Measurements from ENCODE around the gene CLPSL1. TPM values are rescaled to one million over a fixed set of nuclear protein-coding genes. Genes with fewer than 3 reads are reported as not detected.

CLPSL1 gene
- polyA plus RNA-seq, 1 donor = not detected

GRCh38 chr6:35796236-35796635, 15.4 kb downstream of the CLPSL1 start:
- no peak overlapping the region for H3K4me3 ChIP-seq (ENCODE audit: low read length)

GRCh38 chr6:35797837-35798526, 17.2 kb downstream of the CLPSL1 start:
- no peaks in the 10 kb centered on the region for H3K27me3 ChIP-seq (ENCODE audit: control insufficient read depth, insufficient read depth, low read length)
- H3K9me3 ChIP-seq (ENCODE audit: control insufficient read depth, low read depth, low read length) = no peaks in the 10 kb centered on the region
- no peaks in the 10 kb centered on the region for H3K36me3 ChIP-seq (ENCODE audit: control insufficient read depth, insufficient read depth, low read length)
- no peak overlapping the region for H3K27ac ChIP-seq (ENCODE audit: low read length)
- no peak for DNase-seq
- no peaks in the 10 kb centered on the region for H3K4me1 ChIP-seq (ENCODE audit: control insufficient read depth, insufficient read depth, low read length)
- 100% methylated on average over 5 of the region's 8 CpGs for whole genome bisulfite sequencing (ENCODE audit: insufficient coverage, low lambda C conversion rate)
- H3K4me3 ChIP-seq (ENCODE audit: low read length) = no peak overlapping the region

More at GRCh38 chr6:35796236-35796635, 15.4 kb downstream of the CLPSL1 start:
- no peaks in the 10 kb centered on the region for H3K36me3 ChIP-seq (ENCODE audit: control insufficient read depth, insufficient read depth, low read length)
- no peak for DNase-seq
- WGBS (ENCODE audit: insufficient coverage, low lambda C conversion rate) = no CpG with 5 or more reads among the region's 4 CpGs
- no peaks in the 10 kb centered on the region for H3K4me1 ChIP-seq (ENCODE audit: control insufficient read depth, insufficient read depth, low read length)
- H3K9me3 ChIP-seq (ENCODE audit: control insufficient read depth, low read depth, low read length) = no peaks in the 10 kb centered on the region
- no peaks in the 10 kb centered on the region for H3K27me3 ChIP-seq (ENCODE audit: control insufficient read depth, insufficient read depth, low read length)
- no peak overlapping the region for H3K27ac ChIP-seq (ENCODE audit: low read length)

- Histone ChIP-seq H3K27me3 (ENCODE audit: control insufficient read depth, insufficient read depth, low read length) (no peaks in the 10 kb centered on the region), H3K4me3 (ENCODE audit: low read length) (no peak overlapping the region), H3K4me1 (ENCODE audit: control insufficient read depth, insufficient read depth, low read length) (no peaks in the 10 kb centered on the region), H3K36me3 (ENCODE audit: control insufficient read depth, insufficient read depth, low read length) (no peaks in the 10 kb centered on the region), H3K27ac (ENCODE audit: low read length) (no peak overlapping the region), H3K9me3 (ENCODE audit: control insufficient read depth, low read depth, low read length) (no peaks in the 10 kb centered on the region)
- WGBS (ENCODE audit: insufficient coverage, low lambda C conversion rate) = 40% methylated on average over 1 of the region's 5 CpGs
- no peak for DNase-seq
Observed at GRCh38 chr6:35798706-35799105, 17.9 kb downstream of the CLPSL1 start.

GRCh38 chr6:35801148-35801547, 20.3 kb downstream of the CLPSL1 start:
- Histone ChIP-seq H3K36me3 (ENCODE audit: control insufficient read depth, insufficient read depth, low read length) (no peaks in the 10 kb centered on the region), H3K27me3 (ENCODE audit: control insufficient read depth, insufficient read depth, low read length) (no peaks in the 10 kb centered on the region), H3K4me1 (ENCODE audit: control insufficient read depth, insufficient read depth, low read length) (no peaks in the 10 kb centered on the region), H3K9me3 (ENCODE audit: control insufficient read depth, low read depth, low read length) (no peaks in the 10 kb centered on the region), H3K27ac (ENCODE audit: low read length) (no peak overlapping the region), H3K4me3 (ENCODE audit: low read length) (no peak overlapping the region)
- no peak for DNase-seq
- 44% methylated on average over 1 of the region's 3 CpGs for WGBS (ENCODE audit: insufficient coverage, low lambda C conversion rate)

GRCh38 chr6:35804996-35805736, 24.3 kb downstream of the CLPSL1 start, which contains the start of gene LHFPL5:
Gene LHFPL5, plus strand, starts transcription at chr6:35805352. Its CDS starts 319 bp downstream, at chr6:35805671.
- WGBS (ENCODE audit: insufficient coverage, low lambda C conversion rate) = no CpG with 5 or more reads among the region's 40 CpGs
- no peak within 1 kb of the TSS for H3K27ac ChIP-seq (ENCODE audit: low read length)
- no peaks in the 10 kb centered on the region for H3K36me3 ChIP-seq (ENCODE audit: control insufficient read depth, insufficient read depth, low read length)
- no peaks in the 10 kb centered on the region for H3K9me3 ChIP-seq (ENCODE audit: control insufficient read depth, low read depth, low read length)
- no peak within 1 kb of the TSS for H3K4me3 ChIP-seq (ENCODE audit: low read length)
- no peaks in the 10 kb centered on the region for H3K4me1 ChIP-seq (ENCODE audit: control insufficient read depth, insufficient read depth, low read length)
- peak; percentile 28 to 60 for DNase-seq
- H3K27me3 ChIP-seq (ENCODE audit: control insufficient read depth, insufficient read depth, low read length) = no peaks in the 10 kb centered on the region

- Histone ChIP-seq H3K4me3 (ENCODE audit: low read length) (no peak overlapping the region), H3K27ac (ENCODE audit: low read length) (no peak overlapping the region), H3K9me3 (ENCODE audit: control insufficient read depth, low read depth, low read length) (no peaks in the 10 kb centered on the region), H3K27me3 (ENCODE audit: control insufficient read depth, insufficient read depth, low read length) (no peaks in the 10 kb centered on the region), H3K4me1 (ENCODE audit: control insufficient read depth, insufficient read depth, low read length) (no peaks in the 10 kb centered on the region), H3K36me3 (ENCODE audit: control insufficient read depth, insufficient read depth, low read length) (no peaks in the 10 kb centered on the region)
- no CpG with 5 or more reads among the region's 3 CpGs for WGBS (ENCODE audit: insufficient coverage, low lambda C conversion rate)
- no peak for DNase-seq
Observed at GRCh38 chr6:35808688-35809087, 27.9 kb downstream of the CLPSL1 start.

- no peaks in the 10 kb centered on the region for H3K9me3 ChIP-seq (ENCODE audit: control insufficient read depth, low read depth, low read length)
- H3K36me3 ChIP-seq (ENCODE audit: control insufficient read depth, insufficient read depth, low read length) = no peaks in the 10 kb centered on the region
- H3K4me3 ChIP-seq (ENCODE audit: low read length) = no peak overlapping the region
- WGBS (ENCODE audit: insufficient coverage, low lambda C conversion rate) = 92% methylated on average over 2 of the region's 5 CpGs
- no peaks in the 10 kb centered on the region for H3K27me3 ChIP-seq (ENCODE audit: control insufficient read depth, insufficient read depth, low read length)
- H3K4me1 ChIP-seq (ENCODE audit: control insufficient read depth, insufficient read depth, low read length) = no peaks in the 10 kb centered on the region
- DNase-seq = no peak
- no peak overlapping the region for H3K27ac ChIP-seq (ENCODE audit: low read length)
Observed at GRCh38 chr6:35809809-35810208, 29.0 kb downstream of the CLPSL1 start.

GRCh38 chr6:35810971-35811698, 30.3 kb downstream of the CLPSL1 start:
- Histone ChIP-seq H3K4me3 (ENCODE audit: low read length) (no peak overlapping the region), H3K9me3 (ENCODE audit: control insufficient read depth, low read depth, low read length) (no peaks in the 10 kb centered on the region), H3K27ac (ENCODE audit: low read length) (no peak overlapping the region), H3K4me1 (ENCODE audit: control insufficient read depth, insufficient read depth, low read length) (no peaks in the 10 kb centered on the region), H3K36me3 (ENCODE audit: control insufficient read depth, insufficient read depth, low read length) (no peaks in the 10 kb centered on the region), H3K27me3 (ENCODE audit: control insufficient read depth, insufficient read depth, low read length) (no peaks in the 10 kb centered on the region)
- no CpG with 5 or more reads among the region's 14 CpGs for WGBS (ENCODE audit: insufficient coverage, low lambda C conversion rate)
- DNase-seq = no peak

GRCh38 chr6:35811699-35811995, 30.8 kb downstream of the CLPSL1 start:
- Histone ChIP-seq H3K27ac (ENCODE audit: low read length) (no peak overlapping the region), H3K27me3 (ENCODE audit: control insufficient read depth, insufficient read depth, low read length) (no peaks in the 10 kb centered on the region), H3K9me3 (ENCODE audit: control insufficient read depth, low read depth, low read length) (no peaks in the 10 kb centered on the region), H3K4me3 (ENCODE audit: low read length) (no peak overlapping the region), H3K36me3 (ENCODE audit: control insufficient read depth, insufficient read depth, low read length) (no peaks in the 10 kb centered on the region), H3K4me1 (ENCODE audit: control insufficient read depth, insufficient read depth, low read length) (no peaks in the 10 kb centered on the region)
- WGBS (ENCODE audit: insufficient coverage, low lambda C conversion rate) = no CpG with 5 or more reads among the region's 6 CpGs
- DNase-seq = no peak

GRCh38 chr6:35817515-35817914, 36.7 kb downstream of the CLPSL1 start:
- Histone ChIP-seq H3K36me3 (ENCODE audit: control insufficient read depth, insufficient read depth, low read length) (no peaks in the 10 kb centered on the region), H3K27me3 (ENCODE audit: control insufficient read depth, insufficient read depth, low read length) (no peaks in the 10 kb centered on the region), H3K4me3 (ENCODE audit: low read length) (no peak overlapping the region), H3K27ac (ENCODE audit: low read length) (no peak overlapping the region), H3K9me3 (ENCODE audit: control insufficient read depth, low read depth, low read length) (no peaks in the 10 kb centered on the region), H3K4me1 (ENCODE audit: control insufficient read depth, insufficient read depth, low read length) (no peaks in the 10 kb centered on the region)
- no peak for DNase-seq
